LNCAP (cell line): ENCODE data around the gene CAVIN1.

Source experiments
- CTCF ChIP-seq: fragments of 450-650 bp; IDR thresholded peaks from 2 replicates; pipeline ENCODE4 v1.5.1; 2017; ENCODE audit warnings: mild to moderate bottlenecking

CAVIN1 gene

GRCh38 chr17:42421507-42422338 lies 1.3 kb downstream of the CAVIN1 start:
- no peak for TF ChIP-seq CTCF

DNA sequence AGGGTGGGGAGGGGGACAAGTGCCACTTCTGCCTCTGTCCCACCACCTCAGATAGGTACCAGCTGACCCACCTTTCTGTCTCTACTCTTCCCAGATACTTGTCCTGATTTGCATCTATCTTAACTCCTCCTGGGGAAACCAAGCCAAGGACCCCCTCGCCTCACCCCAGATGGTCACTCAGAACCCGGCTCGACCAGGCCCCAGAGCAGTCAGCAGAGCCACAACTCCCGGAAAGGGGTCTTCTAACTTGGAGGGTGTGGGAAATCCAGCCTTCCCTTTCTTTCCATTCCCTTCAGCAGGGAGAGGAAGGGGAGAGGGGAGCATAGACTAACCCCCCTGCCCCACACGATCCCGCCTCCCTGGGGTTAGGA lies 1.9 kb downstream of the CAVIN1 start:
- TF ChIP-seq CTCF: no peak

- no peak for TF ChIP-seq CTCF
Measured at GRCh38 chr17:42414704-42415409, 8.2 kb downstream of the CAVIN1 start.

DNA sequence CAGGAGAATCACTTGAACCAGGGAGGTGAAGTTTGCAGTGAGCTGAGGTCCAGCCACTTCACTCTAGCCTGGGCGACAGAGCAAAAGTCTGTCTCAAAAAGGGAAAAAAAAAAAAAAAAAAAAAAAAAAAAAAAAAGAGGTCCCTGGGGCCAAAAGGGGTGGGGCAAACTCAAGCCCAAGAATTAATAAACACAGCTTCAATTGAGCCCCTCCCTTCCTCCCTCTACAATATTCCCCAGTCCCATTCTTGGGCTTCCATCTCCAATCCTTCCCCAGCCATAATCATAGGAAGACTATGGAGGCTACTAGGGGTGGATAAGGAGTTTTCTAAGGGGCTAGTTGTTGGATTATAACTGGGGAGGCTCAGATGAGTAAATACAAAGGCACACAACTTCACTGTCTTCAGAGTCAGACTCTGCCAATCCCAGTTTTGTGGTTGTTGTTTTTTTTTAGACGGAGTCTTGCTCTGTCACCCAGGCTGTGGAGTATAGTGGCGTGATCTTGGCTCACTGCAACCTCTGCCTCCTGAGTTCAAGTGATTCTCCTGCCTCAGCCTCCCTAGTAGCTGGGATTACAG lies 9.5 kb downstream of the CAVIN1 start:
- TF ChIP-seq CTCF: no peak

DNA sequence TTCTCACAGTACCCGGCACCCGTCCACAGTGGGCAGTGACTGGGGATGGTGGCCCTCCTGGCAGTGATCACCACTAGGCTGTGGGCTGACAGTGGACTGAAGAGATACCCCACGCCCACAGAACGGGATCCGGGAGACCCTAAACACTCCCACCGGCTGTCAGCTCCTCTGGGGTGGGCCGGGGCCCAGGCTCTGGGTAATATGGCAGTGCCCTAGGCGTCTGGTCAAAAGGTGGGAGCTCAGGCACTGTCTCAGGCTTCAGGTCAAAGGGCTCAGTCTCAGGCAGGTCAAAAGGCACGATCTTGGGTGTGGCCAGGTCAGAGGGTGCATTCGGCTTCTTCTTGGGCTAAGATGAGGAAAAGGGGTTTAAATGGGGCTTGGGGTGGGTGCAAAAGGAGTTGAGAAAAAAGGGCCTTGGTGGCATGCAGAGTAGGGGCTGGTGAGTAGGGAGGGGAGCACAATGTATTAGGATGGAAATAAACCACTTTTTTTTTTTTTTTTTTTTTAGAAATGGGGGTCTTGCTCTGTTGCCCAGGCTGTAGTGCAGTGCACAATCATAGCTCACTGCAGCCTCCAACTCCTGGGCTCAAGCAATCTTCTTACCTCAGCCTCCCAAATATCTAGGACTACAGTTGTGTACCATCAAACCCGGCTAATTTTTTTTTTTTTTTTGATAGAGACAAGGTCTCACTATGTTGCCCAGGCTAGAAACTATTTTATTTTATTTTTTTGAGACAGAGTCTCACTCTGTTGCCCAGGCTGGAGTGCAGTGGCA lies 11.0 kb downstream of the CAVIN1 start:
- no peak for TF ChIP-seq CTCF

- no peak for TF ChIP-seq CTCF
Measured at GRCh38 chr17:42411361-42411760, 11.7 kb downstream of the CAVIN1 start.

- TF ChIP-seq CTCF: no peak
Measured at GRCh38 chr17:42410319-42410685, 12.8 kb downstream of the CAVIN1 start.
